ENCODE data around the gene CHRND. TPM values are rescaled to one million over a fixed set of nuclear protein-coding genes. Genes with fewer than 3 reads are reported as not detected.

Gene CHRND
- total and polyA plus RNA-seq, 2 of the 8 experiments (the other 6 are each of a cell fraction or from before 2014, with no cell fraction given): 0.24 TPM; not detected in 1

- Histone ChIP-seq H3K14ac (ENCODE audit: insufficient read length) (no peak overlapping the region), H4K91ac (replicated peaks; ENCODE audit: insufficient read length, low read length) (no peak overlapping the region), H3K79me1 (ENCODE audit: low read depth, low read length) (no peaks in the 10 kb centered on the region), H3K9me3 (ENCODE audit: insufficient read depth in 2 of 2, low read depth in 1 of 2, low read length in 1 of 2) (no peaks in the 10 kb centered on the region), H3K18ac (ENCODE audit: extremely low read depth, low read length) (no peak overlapping the region), H3K79me2 (ENCODE audit: control insufficient read depth in 1 of 2, insufficient read depth in 2 of 2, low read length in 2 of 2) (no peaks in the 10 kb centered on the region), H2BK20ac (ENCODE audit: low read length) (no peak overlapping the region), H3K56ac (replicated peaks; ENCODE audit: insufficient read length, low read depth, low read length) (no peak overlapping the region), H4K8ac (ENCODE audit: extremely low read depth, insufficient read depth, low read length) (no peak overlapping the region), H3K4me3 (ENCODE audit: extremely low read depth in 1 of 4, insufficient read depth in 2 of 4, low read depth in 3 of 4, low read length in 4 of 4) (no peak overlapping the region), H3K23ac (ENCODE audit: insufficient read length) (no peak overlapping the region), H3K9ac (replicated peaks in 1 of 4; ENCODE audit: extremely low read depth in 1 of 4, low read depth in 3 of 4, low read length in 3 of 4) (no peak overlapping the region), H2BK5ac (ENCODE audit: low read depth, low read length) (no peak overlapping the region), H3K4ac (replicated peaks; ENCODE audit: insufficient read length, low read depth, low read length) (no peak overlapping the region), H4K20me1 (replicated peaks in 1 of 2; ENCODE audit: control insufficient read depth in 1 of 2, insufficient read depth in 2 of 2, low read length in 2 of 2) (peaks cover 0 to 2% of the 10 kb centered on the region in 2 experiments), H3K23me2 (ENCODE audit: low read depth, low read length) (peaks cover 12% of the 10 kb centered on the region), H2BK120ac (replicated peaks; ENCODE audit: low read depth, low read length) (no peak overlapping the region), H3K4me2 (ENCODE audit: insufficient read depth in 1 of 2, low read depth in 2 of 2, low read length in 2 of 2) (peak overlapping the region in 1 of 2 experiments; percentile 100; a peak in 2 of 4 replicates), H2BK15ac (ENCODE audit: low read length) (no peak overlapping the region), H3K27me3 (replicated peaks in 1 of 4; ENCODE audit: control insufficient read depth in 3 of 4, extremely low read depth in 1 of 4, insufficient read depth in 3 of 4, low read length in 3 of 4) (peaks cover 15 to 40% (median 38%) of the 10 kb centered on the region in 4 experiments), H2AK5ac (ENCODE audit: low read depth, low read length) (0 out of 2 replicates have a peak overlapping the region, but pooled peaks have one; percentile 39), H3K4me1 (replicated peaks in 1 of 4; ENCODE audit: control insufficient read depth in 3 of 4, insufficient read depth in 4 of 4, low read length in 3 of 4) (peaks cover 0 to 35% (median 16%) of the 10 kb centered on the region in 4 experiments; a peak in 6 of 7 replicates), H4K5ac (ENCODE audit: insufficient read length, low read depth, low read length) (no peak overlapping the region), H2AFZ (ENCODE audit: low read length) (no peak overlapping the region), H3K27ac (ENCODE audit: low read depth, low read length) (no peak overlapping the region), H3K36me3 (ENCODE audit: control insufficient read depth in 2 of 4, insufficient read depth in 4 of 4, low read length in 3 of 4) (no peaks in the 10 kb centered on the region), H2BK12ac (ENCODE audit: low read depth, low read length) (no peak overlapping the region)
- CTCF ChIA-PET (ENCODE audit: partially characterized antibody): interaction anchor here (0.6 to 2.9 kb wide), 11 partner anchors 10 to 130 kb away, joined by 3 to 13 read pairs (median 4); no protein-coding TSS in a partner anchor
- DNase-seq (ENCODE audit: low read depth in 1 of 2, low spot score in 2 of 2) (no peak), FAIRE-seq (no peak)
- POLR2A ChIA-PET (ENCODE audit: partially characterized antibody): interaction anchor here (0.9 to 1.6 kb wide), 3 partner anchors 11 to 30 kb away, joined by 3 to 5 read pairs (median 4); partner anchors contain the start of gene PRSS56
- 80% methylated on average over 7 of the region's 9 CpGs; no CpG with 5 or more reads in 1 of the 2 experiments for WGBS, 2 experiments (ENCODE audit: extremely low coverage in 1 of 2, insufficient coverage in 1 of 2, insufficient read length in 1 of 2, insufficient replicate concordance in 2 of 2, low coverage in 1 of 2, low lambda C conversion rate in 2 of 2, missing lambda C conversion rate in 1 of 2)
- no peak for TF ChIP-seq NRF1 (IDR thresholded peaks at IDR 0.05; ENCODE audit: low read depth, low read length)
- TF ChIP-seq CTCF (IDR thresholded peaks at IDR 0.05; ENCODE audit: control extremely low read depth in 1 of 3, insufficient read depth in 1 of 3, low read depth in 1 of 3, low read length in 3 of 3): no peak
- TF ChIP-seq BACH1 (IDR thresholded peaks at IDR 0.05; ENCODE audit: low read length): no peak
- TF ChIP-seq JUND (IDR thresholded peaks at IDR 0.05; ENCODE audit: low read length): no peak
- TF ChIP-seq SIN3A (conservative IDR thresholded peaks at IDR 0.05 in 1 of 2, IDR thresholded peaks at IDR 0.05 in 1 of 2; ENCODE audit: low read depth in 1 of 2, low read length in 2 of 2): no peak
- TF ChIP-seq TAF7 (optimal IDR thresholded peaks at IDR 0.05; ENCODE audit: borderline replicate concordance, low read depth, low read length): no peak
- no peak for TF ChIP-seq TAF1 (IDR thresholded peaks at IDR 0.05; ENCODE audit: low read depth, low read length)
- no peak for TF ChIP-seq GTF2F1 (IDR thresholded peaks at IDR 0.05; ENCODE audit: borderline replicate concordance, low read depth, low read length)
- TF ChIP-seq TEAD4 (IDR thresholded peaks at IDR 0.05; ENCODE audit: low read depth, low read length): no peak
- TF ChIP-seq SRF (IDR thresholded peaks at IDR 0.05; ENCODE audit: low read depth, low read length): no peak
- TF ChIP-seq TBP (IDR thresholded peaks at IDR 0.05; ENCODE audit: low read depth, low read length): no peak
These were observed 24.6 kb upstream of the CHRND start for GRCh38 chr2:232501331-232501771.
